OCI-LY1 (cell line): ENCODE results near the gene RAB5IF.

ENCODE experiments used
- H2AFZ ChIP-seq: fragments of 200-600 bp; sonication (generic), shearing (Covaris generic); 2 replicates; pipeline ENCODE4 v1.6.0; 2014; ENCODE audit warnings: antibody characterized with exemption, mild to moderate bottlenecking, low read length
- H3F3A ChIP-seq: fragments of 200-600 bp; sonication (generic), shearing (Covaris generic); 2 replicates; pipeline ENCODE4 v1.6.0; 2014; ENCODE audit warnings: mild to moderate bottlenecking, antibody characterized with exemption, low read length, moderate library complexity; ENCODE audit not compliant: insufficient read depth
- H3K27ac ChIP-seq: fragments of 200-600 bp; sonication (generic); 2 replicates; pipeline ENCODE4 v1.5.1; 2014; ENCODE audit warnings: low read length, mixed run types, mild to moderate bottlenecking, low read depth; ENCODE audit not compliant: poor library complexity, severe bottlenecking
- H3K27me3 ChIP-seq: fragments of 200-600 bp; sonication (generic); 2 replicates; pipeline ENCODE4 v1.6.0; 2014; ENCODE audit warnings: antibody characterized with exemption, mild to moderate bottlenecking, low read length, moderate library complexity; ENCODE audit not compliant: insufficient read depth
- H3K36me3 ChIP-seq: fragments of 200-600 bp; sonication (generic); 2 replicates; pipeline ENCODE4 v1.6.1; 2014; ENCODE audit warnings: mild to moderate bottlenecking, antibody characterized with exemption, low read length, moderate library complexity, mixed read lengths; ENCODE audit not compliant: insufficient read depth
- H3K4me1 ChIP-seq: fragments of 200-600 bp; sonication (generic); 2 replicates; pipeline ENCODE4 v1.5.1; 2014; ENCODE audit warnings: mild to moderate bottlenecking, low read length, moderate library complexity; ENCODE audit not compliant: insufficient read depth, severe bottlenecking
- H3K4me2 ChIP-seq: fragments of 200-600 bp; sonication (generic), shearing (Covaris generic); 2 replicates; pipeline ENCODE4 v1.6.1; 2014; ENCODE audit warnings: low read length
- H3K4me3 ChIP-seq: fragments of 200-600 bp; sonication (generic); 2 replicates; pipeline ENCODE4 v1.5.1; 2014; ENCODE audit warnings: low read length, low read depth, mild to moderate bottlenecking, mixed read lengths; ENCODE audit not compliant: poor library complexity, severe bottlenecking
- H3K79me2 ChIP-seq: fragments of 200-600 bp; shearing (Covaris generic); 2 replicates; pipeline ENCODE4 v1.6.1; 2016; ENCODE audit warnings: mixed run types, low read length, mixed read lengths; ENCODE audit not compliant: insufficient read depth
- H3K9ac ChIP-seq: fragments of 200-600 bp; sonication (generic), shearing (Covaris generic); 2 replicates; pipeline ENCODE4 v1.6.1; 2014; ENCODE audit warnings: mild to moderate bottlenecking, low read length, mixed read lengths
- H3K9me2 ChIP-seq: fragments of 200-600 bp; sonication (generic), shearing (Covaris generic); 2 replicates; pipeline ENCODE4 v1.6.1; 2014; ENCODE audit warnings: low read depth, mild to moderate bottlenecking, low read length, mixed read lengths
- H3K9me3 ChIP-seq: fragments of 200-600 bp; shearing (Covaris generic); 2 replicates; pipeline ENCODE4 v1.6.1; 2014; ENCODE audit warnings: low read length, mixed read lengths
- H4K20me1 ChIP-seq: fragments of 200-600 bp; sonication (generic), shearing (Covaris generic); 2 replicates; pipeline ENCODE4 v1.6.0; 2016; ENCODE audit warnings: mild to moderate bottlenecking, low read length; ENCODE audit not compliant: insufficient read depth
- CTCF ChIP-seq: fragments of 200-600 bp; sonication (generic), shearing (Covaris generic); IDR thresholded peaks from 2 replicates; pipeline ENCODE4 v1.5.1; 2017; ENCODE audit warnings: mild to moderate bottlenecking, antibody characterized with exemption, low read length, moderate library complexity, mixed read lengths
- EZH2 ChIP-seq: fragments of 200-600 bp; sonication (generic), shearing (Covaris generic); IDR thresholded peaks from 2 replicates; pipeline ENCODE4 v1.8.0; 2017; ENCODE audit warnings: borderline replicate concordance, mixed run types, mild to moderate bottlenecking, antibody characterized with exemption, low read length, moderate library complexity, mixed read lengths

The RAB5IF gene

GRCh38 chr20:36572701-36573102, 32.9 kb upstream of the RAB5IF start:
- peaks cover 23% of the 10 kb centered on the region for H3K4me1 ChIP-seq
- H3K27me3 ChIP-seq = no peaks in the 10 kb centered on the region
- H2AFZ ChIP-seq = peak overlapping the region; percentile 56; the same call in 1 of the 2 replicates
- no peak for TF ChIP-seq CTCF
- TF ChIP-seq EZH2 = no peak
- H3K36me3 ChIP-seq = peaks cover 7% of the 10 kb centered on the region; the same call in 1 of the 2 replicates
- H3K79me2 ChIP-seq = peaks cover 24% of the 10 kb centered on the region
- peaks cover 5% of the 10 kb centered on the region; the same call in 1 of the 2 replicates for H3F3A ChIP-seq
- H3K4me3 ChIP-seq = peak overlapping the region; percentile 77
- no peaks in the 10 kb centered on the region for H3K9me3 ChIP-seq
- H3K27ac ChIP-seq = peak overlapping the region; percentile 69
- H3K4me2 ChIP-seq = peak overlapping the region; percentile 82
- H3K9me2 ChIP-seq = no peaks in the 10 kb centered on the region
- H4K20me1 ChIP-seq = no peaks in the 10 kb centered on the region
- peak overlapping the region; percentile 64 for H3K9ac ChIP-seq

- Histone ChIP-seq H3K4me3 (peak within 1 kb of the TSS; percentile 77), H3K9me3 (no peaks in the 10 kb centered on the region), H3K4me2 (peak within 1 kb of the TSS; percentile 82), H3K36me3 (peaks cover 12% of the 10 kb centered on the region; the same call in 1 of the 2 replicates), H2AFZ (peak within 1 kb of the TSS; percentile 56; the same call in 1 of the 2 replicates), H4K20me1 (no peaks in the 10 kb centered on the region), H3K27me3 (no peaks in the 10 kb centered on the region), H3F3A (peaks cover 5% of the 10 kb centered on the region; the same call in 1 of the 2 replicates), H3K79me2 (peaks cover 27% of the 10 kb centered on the region), H3K4me1 (peaks cover 23% of the 10 kb centered on the region), H3K9ac (peak within 1 kb of the TSS; percentile 93), H3K9me2 (no peaks in the 10 kb centered on the region), H3K27ac (peak within 1 kb of the TSS; percentile 69)
- TF ChIP-seq CTCF (no peak), EZH2 (no peak)
Observed at GRCh38 chr20:36573103-36573797, 32.3 kb upstream of the RAB5IF start, which contains the start of gene TGIF2. Gene TGIF2 (plus strand): TSS chr20:36573597. CDS start chr20:36578775, 5,178 bp downstream.

- Histone ChIP-seq H3K9ac (peak overlapping the region; percentile 93), H3K79me2 (peaks cover 27% of the 10 kb centered on the region), H3F3A (peaks cover 5% of the 10 kb centered on the region; the same call in 1 of the 2 replicates), H3K27me3 (no peaks in the 10 kb centered on the region), H3K9me3 (no peaks in the 10 kb centered on the region), H3K4me3 (peak overlapping the region; percentile 77), H3K4me1 (peaks cover 23% of the 10 kb centered on the region), H4K20me1 (no peaks in the 10 kb centered on the region), H3K4me2 (peak overlapping the region; percentile 71), H3K36me3 (peaks cover 18% of the 10 kb centered on the region), H2AFZ (no peak overlapping the region), H3K9me2 (no peaks in the 10 kb centered on the region), H3K27ac (peak overlapping the region; percentile 34)
- no peak for TF ChIP-seq EZH2
- TF ChIP-seq CTCF = no peak
Observed at GRCh38 chr20:36573798-36574365, 31.7 kb upstream of the RAB5IF start.
